ENCODE data around the gene PHLPP1.

PHLPP1 gene

DNA sequence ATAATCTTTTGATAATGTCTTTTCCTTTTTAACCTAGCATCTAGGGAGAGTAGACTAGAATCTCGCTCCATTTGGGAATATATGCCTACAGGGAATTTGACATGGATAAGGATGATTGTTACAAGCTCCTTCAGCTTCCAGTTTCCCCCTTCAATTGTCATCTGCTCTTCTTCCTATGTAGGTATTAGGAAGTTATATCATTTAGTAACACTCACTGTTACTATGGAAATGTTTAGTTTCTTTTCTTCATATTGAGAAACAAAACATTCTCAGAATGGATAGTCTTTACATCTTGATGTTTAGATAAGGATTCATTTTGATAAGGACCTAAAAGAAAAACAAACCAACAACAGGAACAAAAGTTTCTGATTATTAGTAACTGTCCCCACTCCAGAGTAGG, 127.6 kb downstream of the PHLPP1 start:
- no peak overlapping the region for H3K4me3 ChIP-seq (ENCODE audit: low read depth in 1 of 2, low read length in 2 of 2)
- no peaks in the 10 kb centered on the region for H3K36me3 ChIP-seq (ENCODE audit: insufficient read depth, low read length)
- H3K27me3 ChIP-seq (ENCODE audit: control insufficient read depth in 1 of 2, insufficient read depth in 2 of 2, low read length in 2 of 2) = no peaks in the 10 kb centered on the region
- no peaks in the 10 kb centered on the region for H3K9me3 ChIP-seq (ENCODE audit: low read length)
- no peak overlapping the region for H3K9ac ChIP-seq (ENCODE audit: low read length)
- no peaks in the 10 kb centered on the region for H3K4me1 ChIP-seq (ENCODE audit: insufficient read depth, low read length)
- no peak overlapping the region for H3K27ac ChIP-seq (ENCODE audit: low read depth, low read length)

DNA sequence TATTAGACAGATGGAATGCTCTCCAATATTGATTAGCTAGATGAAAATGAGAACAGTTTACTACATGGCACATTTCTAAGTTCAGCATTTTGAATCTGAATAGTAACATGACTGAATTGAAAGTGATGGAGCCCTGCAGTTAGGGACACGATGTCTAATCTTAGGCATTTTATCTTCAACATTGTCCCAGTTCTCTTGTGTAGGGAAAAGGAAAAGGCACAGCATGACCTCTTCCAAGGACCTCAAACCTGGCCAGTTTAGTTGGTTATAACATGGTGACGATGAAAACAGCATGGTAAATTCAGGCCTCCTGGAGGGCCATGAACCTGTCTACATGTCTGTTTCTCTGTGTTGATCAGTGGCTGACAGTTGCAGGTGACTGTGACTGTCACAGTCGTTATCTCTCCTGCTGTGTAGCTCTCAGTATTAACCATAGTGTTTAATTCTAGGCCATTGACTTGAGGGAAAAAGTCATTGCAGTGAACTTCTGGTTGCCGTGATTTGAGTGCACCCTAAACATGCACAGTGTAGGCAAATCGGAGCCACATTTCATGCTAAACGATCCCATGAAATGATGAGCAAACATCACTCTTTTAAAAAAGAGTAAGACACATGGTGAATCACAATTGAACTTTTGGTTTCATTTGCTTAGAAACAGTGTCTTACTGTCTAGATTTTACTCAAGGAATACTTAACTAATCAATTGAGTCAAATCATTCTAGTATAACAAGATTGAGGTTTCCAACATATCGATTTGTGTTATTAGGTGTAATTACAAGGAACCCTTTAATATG, 129.7 kb downstream of the PHLPP1 start:
- Histone ChIP-seq H3K27me3 (ENCODE audit: control insufficient read depth in 1 of 2, insufficient read depth in 2 of 2, low read length in 2 of 2) (no peaks in the 10 kb centered on the region), H3K9me3 (ENCODE audit: low read length) (no peaks in the 10 kb centered on the region), H3K4me1 (ENCODE audit: insufficient read depth, low read length) (no peaks in the 10 kb centered on the region), H3K27ac (ENCODE audit: low read depth, low read length) (no peak overlapping the region), H3K9ac (ENCODE audit: low read length) (no peak overlapping the region), H3K4me3 (ENCODE audit: low read depth in 1 of 2, low read length in 2 of 2) (no peak overlapping the region), H3K36me3 (ENCODE audit: insufficient read depth, low read length) (no peaks in the 10 kb centered on the region)

DNA sequence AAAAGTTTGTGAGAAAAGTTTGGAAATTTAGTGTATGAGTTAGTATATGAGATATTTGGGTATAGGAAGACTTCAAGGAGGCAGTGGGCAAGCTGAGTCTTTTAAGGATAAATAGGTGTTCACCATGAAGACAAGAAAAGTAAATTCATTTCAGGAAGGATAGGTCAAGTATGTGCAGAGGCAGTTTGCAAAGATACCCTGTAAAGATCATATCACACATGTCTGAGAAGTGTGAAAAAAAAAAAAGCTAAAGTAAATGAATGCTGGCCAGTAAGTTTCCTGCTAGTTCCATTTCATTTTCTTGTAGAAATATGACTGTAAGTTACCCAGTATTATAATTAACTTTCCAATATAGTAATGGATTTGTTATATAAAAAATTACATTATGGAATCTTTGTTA, 131.0 kb downstream of the PHLPP1 start:
- no peaks in the 10 kb centered on the region for H3K27me3 ChIP-seq (ENCODE audit: control insufficient read depth in 1 of 2, insufficient read depth in 2 of 2, low read length in 2 of 2)
- no peak overlapping the region for H3K4me3 ChIP-seq (ENCODE audit: low read depth in 1 of 2, low read length in 2 of 2)
- H3K9ac ChIP-seq (ENCODE audit: low read length) = no peak overlapping the region
- no peak overlapping the region for H3K27ac ChIP-seq (ENCODE audit: low read depth, low read length)
- no peaks in the 10 kb centered on the region for H3K36me3 ChIP-seq (ENCODE audit: insufficient read depth, low read length)
- no peaks in the 10 kb centered on the region for H3K4me1 ChIP-seq (ENCODE audit: insufficient read depth, low read length)
- H3K9me3 ChIP-seq (ENCODE audit: low read length) = no peaks in the 10 kb centered on the region

DNA sequence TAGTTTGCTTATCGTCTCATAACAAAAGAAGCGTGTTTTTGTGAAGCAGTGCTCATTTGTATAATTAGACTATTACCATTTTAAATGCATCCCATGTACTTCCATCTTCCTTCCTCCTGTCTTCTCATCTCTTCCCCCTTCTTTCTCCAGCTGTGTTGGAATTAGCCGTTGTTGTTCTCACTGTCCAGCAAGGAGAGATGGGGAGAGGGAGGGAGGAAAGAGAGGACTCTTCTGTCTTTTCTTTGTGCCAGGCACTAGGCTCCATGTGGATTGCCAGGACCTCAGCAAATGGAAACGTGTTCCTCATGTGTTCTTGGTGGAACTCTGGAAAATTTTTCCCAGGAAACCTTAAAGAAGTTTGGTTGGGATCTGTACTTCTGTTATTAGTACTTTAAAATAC, 131.7 kb downstream of the PHLPP1 start:
- Histone ChIP-seq H3K36me3 (ENCODE audit: insufficient read depth, low read length) (no peaks in the 10 kb centered on the region), H3K9ac (ENCODE audit: low read length) (no peak overlapping the region), H3K27me3 (ENCODE audit: control insufficient read depth in 1 of 2, insufficient read depth in 2 of 2, low read length in 2 of 2) (no peaks in the 10 kb centered on the region), H3K9me3 (ENCODE audit: low read length) (no peaks in the 10 kb centered on the region), H3K4me1 (ENCODE audit: insufficient read depth, low read length) (no peaks in the 10 kb centered on the region), H3K27ac (ENCODE audit: low read depth, low read length) (no peak overlapping the region), H3K4me3 (ENCODE audit: low read depth in 1 of 2, low read length in 2 of 2) (no peak overlapping the region)

DNA sequence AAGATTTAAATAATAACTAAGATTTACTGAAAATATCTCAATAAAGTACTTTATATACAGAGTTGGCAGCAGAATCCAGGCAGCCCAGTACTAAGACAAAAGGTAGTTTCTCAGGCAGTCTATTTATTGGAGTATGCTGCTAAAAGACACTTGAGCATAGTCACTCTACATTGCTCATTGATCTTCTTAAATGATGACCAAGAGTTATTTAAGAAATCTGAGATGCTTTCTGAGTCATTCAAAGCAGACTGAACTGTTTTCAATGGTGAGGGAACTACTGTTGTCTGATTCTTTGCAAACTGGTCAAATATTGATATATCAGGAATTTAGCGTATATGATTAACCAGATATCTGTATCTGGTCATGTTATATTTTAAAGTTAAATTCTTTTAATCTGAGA, 133.6 kb downstream of the PHLPP1 start:
- H3K9me3 ChIP-seq (ENCODE audit: low read length) = no peaks in the 10 kb centered on the region
- H3K4me3 ChIP-seq (ENCODE audit: low read depth in 1 of 2, low read length in 2 of 2) = no peak overlapping the region
- H3K9ac ChIP-seq (ENCODE audit: low read length) = no peak overlapping the region
- no peaks in the 10 kb centered on the region for H3K4me1 ChIP-seq (ENCODE audit: insufficient read depth, low read length)
- no peaks in the 10 kb centered on the region for H3K27me3 ChIP-seq (ENCODE audit: control insufficient read depth in 1 of 2, insufficient read depth in 2 of 2, low read length in 2 of 2)
- H3K27ac ChIP-seq (ENCODE audit: low read depth, low read length) = no peak overlapping the region
- no peaks in the 10 kb centered on the region for H3K36me3 ChIP-seq (ENCODE audit: insufficient read depth, low read length)

DNA sequence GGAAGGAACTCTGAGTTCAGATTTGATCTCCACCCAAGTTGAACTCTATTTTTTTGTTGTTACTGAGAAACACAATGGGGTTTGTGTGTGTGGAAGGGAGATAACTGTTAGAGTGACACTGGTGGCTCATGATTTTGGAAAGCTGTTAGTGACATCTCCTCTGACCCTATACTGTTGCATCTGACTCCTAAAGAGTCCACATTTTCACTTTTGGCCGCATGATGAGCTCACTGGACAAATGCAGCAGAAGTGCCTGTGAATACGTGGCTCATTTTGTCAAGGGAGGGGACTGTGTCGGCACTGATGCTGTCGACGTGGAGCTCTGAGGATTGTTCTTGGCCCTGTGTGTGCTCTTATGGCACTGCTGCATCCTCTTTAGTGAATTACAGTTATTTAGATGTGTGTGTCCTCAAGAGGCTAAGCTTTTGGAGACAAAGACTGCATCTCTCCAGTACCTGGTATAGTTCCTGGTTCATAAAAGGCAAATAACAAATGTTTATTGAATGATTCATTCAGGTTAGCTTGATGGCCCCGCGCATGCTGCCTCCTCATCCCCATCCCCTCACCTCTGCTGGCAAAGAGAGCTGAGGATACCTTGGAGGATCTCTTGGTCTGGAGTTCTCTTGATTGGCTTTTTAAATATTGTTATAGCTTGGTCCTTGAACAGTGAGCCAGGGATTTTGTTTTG, 135.4 kb downstream of the PHLPP1 start:
- Histone ChIP-seq H3K9ac (ENCODE audit: low read length) (no peak overlapping the region), H3K9me3 (ENCODE audit: low read length) (no peaks in the 10 kb centered on the region), H3K27me3 (ENCODE audit: control insufficient read depth in 1 of 2, insufficient read depth in 2 of 2, low read length in 2 of 2) (no peaks in the 10 kb centered on the region), H3K4me3 (ENCODE audit: low read depth in 1 of 2, low read length in 2 of 2) (no peak overlapping the region), H3K36me3 (ENCODE audit: insufficient read depth, low read length) (no peaks in the 10 kb centered on the region), H3K4me1 (ENCODE audit: insufficient read depth, low read length) (no peaks in the 10 kb centered on the region), H3K27ac (ENCODE audit: low read depth, low read length) (no peak overlapping the region)

DNA sequence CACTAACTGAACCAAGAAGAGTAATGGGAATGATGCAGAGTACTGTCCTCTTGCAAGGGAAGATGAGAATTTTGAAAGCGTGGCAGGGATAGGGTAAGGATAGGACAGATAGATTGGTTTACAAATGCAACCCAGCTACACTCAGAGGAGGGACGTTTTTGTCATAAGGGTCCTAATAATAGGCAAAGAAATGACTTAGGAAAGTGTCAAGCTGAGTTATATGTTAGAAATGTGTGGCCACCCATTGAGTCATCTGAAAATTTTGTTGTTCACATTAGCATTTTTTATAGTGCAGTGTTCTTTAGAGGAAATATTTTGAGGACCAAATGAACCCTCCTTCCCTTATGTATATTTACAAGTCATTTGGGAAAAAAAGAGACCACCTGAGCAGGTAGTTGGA, 137.5 kb downstream of the PHLPP1 start:
- no peak overlapping the region for H3K27ac ChIP-seq (ENCODE audit: low read depth, low read length)
- no peak overlapping the region for H3K9ac ChIP-seq (ENCODE audit: low read length)
- no peaks in the 10 kb centered on the region for H3K27me3 ChIP-seq (ENCODE audit: control insufficient read depth in 1 of 2, insufficient read depth in 2 of 2, low read length in 2 of 2)
- no peaks in the 10 kb centered on the region for H3K36me3 ChIP-seq (ENCODE audit: insufficient read depth, low read length)
- no peak overlapping the region for H3K4me3 ChIP-seq (ENCODE audit: low read depth in 1 of 2, low read length in 2 of 2)
- no peaks in the 10 kb centered on the region for H3K9me3 ChIP-seq (ENCODE audit: low read length)
- H3K4me1 ChIP-seq (ENCODE audit: insufficient read depth, low read length) = no peaks in the 10 kb centered on the region

DNA sequence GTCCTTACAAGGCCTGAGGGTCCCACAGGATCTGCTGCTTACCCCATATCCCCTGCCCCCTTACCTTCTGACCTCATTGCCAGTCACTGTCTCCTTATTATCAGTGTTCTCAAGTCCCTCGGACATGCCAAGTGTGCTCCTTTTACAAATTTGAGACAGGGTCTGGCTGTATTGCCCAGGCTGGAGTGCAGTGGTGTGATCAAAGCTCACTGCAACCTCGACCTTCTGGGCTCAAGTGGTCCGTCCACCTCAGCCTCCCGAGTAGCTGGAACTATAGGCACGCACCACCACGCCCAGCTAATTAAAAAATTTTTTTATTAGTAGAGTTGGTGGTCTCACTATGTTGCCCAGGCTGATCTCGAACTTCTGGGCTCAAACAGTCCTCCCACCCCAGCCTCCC, 141.0 kb downstream of the PHLPP1 start:
- no peaks in the 10 kb centered on the region for H3K9me3 ChIP-seq (ENCODE audit: low read length)
- H3K36me3 ChIP-seq (ENCODE audit: insufficient read depth, low read length) = no peaks in the 10 kb centered on the region
- H3K9ac ChIP-seq (ENCODE audit: low read length) = no peak overlapping the region
- no peaks in the 10 kb centered on the region for H3K4me1 ChIP-seq (ENCODE audit: insufficient read depth, low read length)
- no peak overlapping the region for H3K27ac ChIP-seq (ENCODE audit: low read depth, low read length)
- no peak overlapping the region for H3K4me3 ChIP-seq (ENCODE audit: low read depth in 1 of 2, low read length in 2 of 2)
- H3K27me3 ChIP-seq (ENCODE audit: control insufficient read depth in 1 of 2, insufficient read depth in 2 of 2, low read length in 2 of 2) = no peaks in the 10 kb centered on the region

DNA sequence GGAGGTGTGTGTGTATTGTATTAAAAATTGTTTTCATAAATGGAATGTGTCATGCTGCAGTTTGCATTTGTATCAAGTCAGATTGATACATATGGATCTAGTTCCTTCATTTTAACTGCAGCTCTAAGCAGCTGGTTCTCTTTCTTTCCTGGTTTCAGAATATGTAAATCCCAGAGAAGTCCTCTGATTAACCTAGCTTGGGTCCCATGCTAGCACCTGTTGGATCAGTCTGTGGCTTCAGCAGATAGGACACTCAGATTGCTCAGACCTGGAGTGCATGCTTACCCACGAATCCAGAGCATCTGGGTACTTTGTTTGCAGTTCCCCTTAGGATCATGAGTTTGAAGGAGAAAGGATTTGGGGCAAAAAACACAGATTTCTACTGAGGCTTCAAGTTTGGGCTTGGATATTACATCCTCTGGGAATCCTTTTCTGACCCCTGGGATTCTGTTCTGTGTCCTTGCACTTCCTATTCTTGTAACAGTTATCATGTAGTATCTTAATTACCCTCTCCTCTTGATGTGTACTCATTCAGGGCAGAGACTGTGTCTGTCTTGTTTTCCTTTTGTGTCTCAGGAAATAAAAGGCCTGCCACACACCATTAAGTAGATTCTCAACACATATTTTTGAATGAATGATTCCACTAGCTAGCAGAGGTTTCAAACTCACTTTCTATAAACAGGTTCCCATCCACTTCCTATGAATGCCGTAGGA, 142.1 kb downstream of the PHLPP1 start:
- H3K36me3 ChIP-seq (ENCODE audit: insufficient read depth, low read length) = no peaks in the 10 kb centered on the region
- no peak overlapping the region for H3K27ac ChIP-seq (ENCODE audit: low read depth, low read length)
- no peaks in the 10 kb centered on the region for H3K9me3 ChIP-seq (ENCODE audit: low read length)
- no peaks in the 10 kb centered on the region for H3K27me3 ChIP-seq (ENCODE audit: control insufficient read depth in 1 of 2, insufficient read depth in 2 of 2, low read length in 2 of 2)
- H3K4me1 ChIP-seq (ENCODE audit: insufficient read depth, low read length) = no peaks in the 10 kb centered on the region
- H3K9ac ChIP-seq (ENCODE audit: low read length) = no peak overlapping the region
- no peak overlapping the region for H3K4me3 ChIP-seq (ENCODE audit: low read depth in 1 of 2, low read length in 2 of 2)

DNA sequence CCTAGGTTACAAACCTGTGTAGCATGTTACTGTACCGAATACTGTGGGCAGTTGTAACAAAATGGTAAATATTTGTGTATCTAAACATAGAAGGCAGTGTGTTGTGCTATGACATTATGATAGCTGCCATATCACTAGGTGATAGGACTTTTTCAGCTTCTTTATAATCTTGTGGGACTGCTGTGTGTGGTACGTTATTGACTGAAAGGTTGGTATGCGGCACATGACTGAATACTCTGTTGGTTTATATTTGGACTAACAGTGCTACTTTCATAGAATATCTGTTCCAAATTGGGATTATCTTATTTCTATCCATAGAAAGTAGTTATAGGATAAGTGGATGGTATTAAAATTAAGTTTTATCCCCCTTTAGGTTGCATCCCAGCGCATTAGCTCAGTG, 144.7 kb downstream of the PHLPP1 start:
- H3K27ac ChIP-seq (ENCODE audit: low read depth, low read length) = no peak overlapping the region
- no peaks in the 10 kb centered on the region for H3K4me1 ChIP-seq (ENCODE audit: insufficient read depth, low read length)
- no peak overlapping the region for H3K4me3 ChIP-seq (ENCODE audit: low read depth in 1 of 2, low read length in 2 of 2)
- no peaks in the 10 kb centered on the region for H3K27me3 ChIP-seq (ENCODE audit: control insufficient read depth in 1 of 2, insufficient read depth in 2 of 2, low read length in 2 of 2)
- no peak overlapping the region for H3K9ac ChIP-seq (ENCODE audit: low read length)
- no peaks in the 10 kb centered on the region for H3K36me3 ChIP-seq (ENCODE audit: insufficient read depth, low read length)
- H3K9me3 ChIP-seq (ENCODE audit: low read length) = no peaks in the 10 kb centered on the region

DNA sequence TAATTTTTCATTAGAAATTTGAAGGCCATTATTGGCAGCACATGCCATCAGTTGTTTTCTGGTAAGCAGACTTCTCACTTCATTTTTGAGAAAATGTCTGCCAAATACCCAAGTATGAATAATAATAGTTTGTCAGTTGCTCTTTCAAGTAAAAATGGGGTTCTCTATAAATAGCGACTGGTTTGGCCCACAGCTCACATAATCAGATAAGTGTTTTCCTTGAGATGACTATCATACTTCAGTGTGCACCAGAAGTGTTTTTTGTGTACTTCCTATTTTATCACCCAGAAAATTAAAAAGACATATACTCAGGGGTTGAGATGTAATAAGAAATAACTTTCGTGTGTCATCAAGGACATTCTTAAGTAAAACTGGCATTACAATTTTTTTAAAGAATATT, 147.1 kb downstream of the PHLPP1 start:
- Histone ChIP-seq H3K36me3 (ENCODE audit: insufficient read depth, low read length) (no peaks in the 10 kb centered on the region), H3K4me1 (ENCODE audit: insufficient read depth, low read length) (no peaks in the 10 kb centered on the region), H3K27ac (ENCODE audit: low read depth, low read length) (no peak overlapping the region), H3K9ac (ENCODE audit: low read length) (no peak overlapping the region), H3K27me3 (ENCODE audit: control insufficient read depth in 1 of 2, insufficient read depth in 2 of 2, low read length in 2 of 2) (no peaks in the 10 kb centered on the region), H3K9me3 (ENCODE audit: low read length) (no peaks in the 10 kb centered on the region), H3K4me3 (ENCODE audit: low read depth in 1 of 2, low read length in 2 of 2) (no peak overlapping the region)

Measured in muscle layer of colon (tissue), 2 donors.